Measurements from ENCODE around the gene MAGI2.

The MAGI2 gene

GRCh38 chr7:78895393-78895792 is 558.1 kb downstream of the MAGI2 start:
- DNase-seq: no peak

- DNase-seq: no peak
Observed at GRCh38 chr7:78879206-78879605, 574.3 kb downstream of the MAGI2 start.

GRCh38 chr7:78873117-78873516 is 580.4 kb downstream of the MAGI2 start:
- DNase-seq: no peak

- DNase-seq: no peak
Observed at GRCh38 chr7:78864339-78864738, 589.1 kb downstream of the MAGI2 start.

GRCh38 chr7:78863281-78863680 is 590.2 kb downstream of the MAGI2 start:
- no peak for DNase-seq

GRCh38 chr7:78862411-78862900 is 591.0 kb downstream of the MAGI2 start:
- DNase-seq: no peak

- no peak for DNase-seq
Observed at GRCh38 chr7:78852951-78853350, 600.5 kb downstream of the MAGI2 start.

GRCh38 chr7:78850093-78850740 is 603.2 kb downstream of the MAGI2 start:
- DNase-seq: no peak

GRCh38 chr7:78845155-78845554 is 608.3 kb downstream of the MAGI2 start:
- no peak for DNase-seq

- no peak for DNase-seq
Observed at GRCh38 chr7:78842068-78842467, 611.4 kb downstream of the MAGI2 start.

- no peak for DNase-seq
Observed at GRCh38 chr7:78835897-78836296, 617.6 kb downstream of the MAGI2 start.

- no peak for DNase-seq
Observed at GRCh38 chr7:78828317-78828716, 625.1 kb downstream of the MAGI2 start.

GRCh38 chr7:78803501-78804127 is 649.9 kb downstream of the MAGI2 start:
- DNase-seq: no peak

- no peak for DNase-seq
Observed at GRCh38 chr7:78794101-78794500, 659.4 kb downstream of the MAGI2 start.

GRCh38 chr7:78792624-78793023 is 660.8 kb downstream of the MAGI2 start:
- no peak for DNase-seq

- DNase-seq: no peak
Observed at GRCh38 chr7:78792006-78792405, 661.5 kb downstream of the MAGI2 start.

- DNase-seq: no peak
Observed at GRCh38 chr7:78788464-78788863, 665.0 kb downstream of the MAGI2 start.

- no peak for DNase-seq
Observed at GRCh38 chr7:78787854-78788253, 665.6 kb downstream of the MAGI2 start.

- DNase-seq: no peak
Observed at GRCh38 chr7:78786055-78786454, 667.4 kb downstream of the MAGI2 start.

- DNase-seq: no peak
Observed at GRCh38 chr7:78783179-78783962, 670.1 kb downstream of the MAGI2 start.

GRCh38 chr7:78780560-78780959 is 672.9 kb downstream of the MAGI2 start:
- no peak for DNase-seq

GRCh38 chr7:78779788-78780187 is 673.7 kb downstream of the MAGI2 start:
- DNase-seq: no peak

GRCh38 chr7:78777829-78778228 is 675.6 kb downstream of the MAGI2 start:
- DNase-seq: no peak

Measured in activated naive CD4-positive, alpha-beta T cell (primary cell).